HCT116 (cell line): ENCODE measurements around the gene PTPN2.

Source experiments
- CBX3 ChIP-seq: IDR thresholded peaks from 2 replicates; pipeline ENCODE4 v1.6.1; 2012; ENCODE audit warnings: low read depth
- CTCF ChIP-seq, 3 experiments: fragments of 200-600 bp in 1 of 3; sonication (generic) in 1 of 3; IDR thresholded peaks in 2 of 3; conservative IDR thresholded peaks in 1 of 3; 2 replicates each; pipeline ENCODE4 v1.5.1; 2012 to 2017; ENCODE audit warnings: low read depth in 2 of 3, low read length in 2 of 3, antibody characterized with exemption in 1 of 3, borderline replicate concordance in 1 of 3, control low read depth in 1 of 3, mild to moderate bottlenecking in 1 of 3, mixed read lengths in 1 of 3, mixed run types in 1 of 3, moderate library complexity in 1 of 3; ENCODE audit not compliant: insufficient read depth in 1 of 3
- ELF1 ChIP-seq: IDR thresholded peaks from 2 replicates; pipeline ENCODE4 v1.6.1; 2012; ENCODE audit warnings: low read depth, borderline replicate concordance
- EZH2 ChIP-seq: fragments of 200-600 bp; sonication (generic); IDR thresholded peaks from 2 replicates; pipeline ENCODE4 v1.6.1; 2017; ENCODE audit warnings: antibody characterized with exemption, mixed run types
- FOSL1 ChIP-seq: IDR thresholded peaks from 2 replicates; pipeline ENCODE4 v1.6.1; 2012; ENCODE audit warnings: low read depth
- POLR2A ChIP-seq: IDR thresholded peaks from 2 replicates; pipeline ENCODE4 v1.7.0; 2011; ENCODE audit warnings: borderline replicate concordance; ENCODE audit not compliant: insufficient read depth, insufficient read length; ENCODE audit errors: extremely low read depth
- POLR2AphosphoS5 ChIP-seq: IDR thresholded peaks from 2 replicates; pipeline ENCODE4 v1.6.1; 2011; ENCODE audit warnings: mild to moderate bottlenecking, low read depth, low read length, moderate library complexity
- RAD21 ChIP-seq: IDR thresholded peaks from 2 replicates; pipeline ENCODE4 v1.6.1; 2012; ENCODE audit warnings: low read depth, mild to moderate bottlenecking
- REST ChIP-seq: IDR thresholded peaks from 2 replicates; pipeline ENCODE4 v1.6.1; 2012; ENCODE audit warnings: low read depth
- SIN3A ChIP-seq: IDR thresholded peaks from 2 replicates; pipeline ENCODE4 v1.6.1; 2012; ENCODE audit warnings: low read depth
- ZFX ChIP-seq: fragments of 450-650 bp; IDR thresholded peaks from 2 replicates; pipeline ENCODE4 v1.6.1; 2017
- ZNF274 ChIP-seq: fragments of 200-500 bp; sonication (Bioruptor generic); IDR thresholded peaks from 2 replicates; pipeline ENCODE4 v1.6.1; 2014; ENCODE audit warnings: mild to moderate bottlenecking, low read depth, low read length, inconsistent platforms
- TF ChIP-seq, protein P1 (sequence below): IDR thresholded peaks from 2 replicates; pipeline ENCODE4 v1.6.1; 2012

DNA sequence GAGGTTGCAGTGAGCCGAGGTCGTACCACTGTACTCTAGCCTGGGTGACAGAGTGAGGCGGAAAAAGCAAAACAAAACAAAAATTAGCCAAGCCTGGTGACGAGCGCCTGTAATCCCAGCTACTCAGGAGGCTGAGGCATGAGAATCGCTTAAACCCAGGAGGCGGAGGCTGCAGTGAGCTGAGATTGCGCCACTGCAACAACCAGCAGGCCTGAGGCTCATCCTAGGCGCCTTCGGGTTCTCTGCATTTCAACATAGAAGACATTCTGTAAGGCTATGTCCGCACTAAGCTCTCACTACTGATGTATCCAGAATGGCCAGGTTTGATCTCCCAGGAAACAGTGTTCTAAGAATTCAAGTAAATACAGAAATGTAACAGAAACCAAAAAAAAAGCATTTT is 23.5 kb downstream of the PTPN2 start:
- TF ChIP-seq CTCF (IDR thresholded peaks at IDR 0.05 in 2 of 3, conservative IDR thresholded peaks at IDR 0.05 in 1 of 3; ENCODE audit: borderline replicate concordance in 1 of 3, insufficient read depth in 1 of 3, low read depth in 2 of 3, low read length in 2 of 3) = no peak
- TF ChIP-seq POLR2AphosphoS5 = no peak
- TF ChIP-seq CBX3 = no peak
- no peak for TF ChIP-seq RAD21
- TF ChIP-seq, protein P1, sequence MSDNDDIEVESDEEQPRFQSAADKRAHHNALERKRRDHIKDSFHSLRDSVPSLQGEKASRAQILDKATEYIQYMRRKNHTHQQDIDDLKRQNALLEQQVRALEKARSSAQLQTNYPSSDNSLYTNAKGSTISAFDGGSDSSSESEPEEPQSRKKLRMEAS = no peak
- TF ChIP-seq FOSL1 = no peak
- TF ChIP-seq REST = no peak
- no peak for TF ChIP-seq POLR2A
- no peak for TF ChIP-seq ELF1
- TF ChIP-seq ZNF274 = no peak
- no peak for TF ChIP-seq EZH2
- no peak for TF ChIP-seq ZFX
- no peak for TF ChIP-seq SIN3A
